ENCODE results near the gene STOML2.

The STOML2 gene

DNA sequence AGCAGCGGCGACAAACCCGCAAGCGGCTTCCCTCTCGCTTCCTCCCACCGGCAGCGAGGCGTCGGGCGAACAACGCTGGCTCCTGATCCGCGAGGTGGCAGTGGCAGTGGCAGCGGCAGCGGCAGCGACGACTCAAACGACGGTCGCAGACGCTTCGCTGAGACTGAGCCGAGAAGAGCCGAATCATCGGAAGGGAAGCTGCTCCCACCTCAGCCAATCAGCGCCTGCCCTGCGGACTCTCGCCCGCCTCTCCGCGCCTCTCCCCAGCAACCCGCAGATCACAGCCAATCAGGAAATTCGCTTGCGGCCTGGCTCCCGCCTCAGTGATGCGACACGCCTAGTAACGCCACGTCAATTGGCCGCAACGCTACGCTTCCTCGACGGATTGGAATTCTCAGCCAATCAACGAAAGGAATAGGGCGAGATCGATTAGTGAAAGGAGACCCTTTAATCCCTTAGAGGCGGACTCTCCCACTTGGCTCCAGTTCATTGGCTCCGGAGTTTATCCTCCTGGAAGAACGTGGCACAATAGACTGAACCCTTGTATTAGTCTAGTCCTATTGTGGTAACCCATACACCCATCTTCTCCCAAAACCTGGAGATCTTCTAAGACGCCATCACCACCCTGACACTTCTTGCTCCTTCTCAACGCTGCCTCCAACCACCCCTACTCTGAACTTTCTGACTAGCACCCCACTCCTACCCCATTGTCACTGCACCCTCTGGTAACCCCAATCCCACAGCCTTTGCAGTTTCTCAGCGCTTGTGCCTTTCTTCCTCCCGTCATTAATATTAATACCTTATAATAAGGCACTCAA, 30.3 kb downstream of the STOML2 start, which contains the start of gene VCP:
VCP (minus strand) TSS at position 165 of the 818 bp plus-strand sequence. CDS start 272 bp downstream, outside the sequence.
- FAIRE-seq (peak; percentile 92), DNase-seq (ENCODE audit: low spot score) (peak; percentile 95)

DNA sequence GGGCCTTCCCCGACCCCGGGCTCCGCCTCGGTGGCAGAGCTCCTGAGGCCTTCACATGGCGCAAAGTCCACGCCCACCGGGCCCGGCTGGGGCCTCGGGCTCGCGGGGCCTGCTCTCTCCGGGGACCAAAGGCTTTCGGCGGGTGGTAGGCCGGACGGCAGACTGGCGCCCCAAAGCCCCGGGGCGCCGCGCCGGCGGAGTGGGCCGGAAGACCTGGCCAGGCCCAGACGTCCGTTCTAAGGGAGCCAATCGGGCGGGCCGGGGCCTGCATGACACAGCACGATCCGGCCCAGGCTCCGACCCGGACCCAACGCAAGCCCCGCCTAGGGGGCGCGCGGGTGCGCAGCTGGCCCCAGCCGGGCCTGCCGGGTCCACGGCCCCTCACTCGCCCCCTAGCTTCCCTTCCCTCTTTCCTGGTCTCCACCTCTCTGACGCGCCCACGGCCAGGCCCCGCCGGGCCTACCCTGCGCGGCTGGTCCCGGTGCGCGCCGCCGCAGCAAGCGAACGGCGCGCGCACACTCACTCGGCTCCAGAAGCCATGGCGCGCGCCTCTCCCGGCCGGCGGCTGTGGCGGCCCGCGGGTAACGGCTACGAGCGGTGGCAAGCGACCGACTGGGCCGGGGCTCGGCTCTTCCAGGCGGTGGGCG, 31.0 kb downstream of the STOML2 start:
- no peak for FAIRE-seq
- peak; percentile 62 for DNase-seq (ENCODE audit: low spot score)

DNA sequence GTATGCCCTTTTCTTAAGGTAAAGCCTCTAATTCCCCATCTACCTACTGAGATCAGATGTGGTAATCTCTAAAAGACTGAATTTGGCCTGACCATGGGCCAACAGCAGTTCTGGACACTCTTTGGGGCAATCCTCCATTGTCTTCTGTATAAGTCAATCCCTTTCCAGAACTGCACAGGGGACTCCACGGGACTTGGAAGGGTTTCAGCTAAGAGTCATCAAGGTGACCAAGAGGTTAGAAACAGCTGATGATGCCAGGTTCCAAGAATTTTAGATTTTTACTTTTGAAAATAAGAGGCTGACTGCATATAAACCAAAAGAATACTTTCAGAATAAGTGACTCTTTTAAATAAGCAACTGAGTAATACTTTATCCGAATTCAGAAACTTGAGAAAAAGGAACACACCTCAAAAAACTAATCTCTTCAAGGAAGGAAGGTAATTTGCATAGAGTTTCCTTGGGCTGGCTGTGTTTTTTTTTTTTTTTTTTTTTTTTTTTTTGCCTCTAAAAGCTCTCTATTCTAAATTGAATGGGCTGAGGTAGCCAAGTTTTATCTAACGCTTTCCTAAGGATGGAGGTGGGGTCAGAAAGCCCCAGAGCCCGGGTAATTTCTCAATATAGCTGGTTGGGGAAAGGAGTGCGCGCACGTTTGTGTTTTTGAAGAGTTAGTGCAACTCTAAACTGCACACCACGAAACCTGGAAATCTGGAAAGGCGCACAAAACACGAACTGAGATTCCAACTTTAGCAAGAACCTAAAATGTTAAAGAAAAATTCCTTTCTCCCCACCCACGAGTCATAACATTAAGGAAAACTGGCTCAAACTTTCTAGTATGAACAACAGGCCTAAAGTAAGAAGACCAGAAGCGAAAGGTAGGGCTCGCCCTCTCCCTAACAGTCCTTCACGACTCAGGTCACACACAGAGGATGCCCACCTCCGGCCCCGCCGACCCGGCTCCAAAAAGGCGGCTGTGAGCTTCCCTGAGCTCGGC, 31.8 kb downstream of the STOML2 start:
- FAIRE-seq (no peak), DNase-seq (ENCODE audit: low spot score) (peak; percentile 5)

DNA sequence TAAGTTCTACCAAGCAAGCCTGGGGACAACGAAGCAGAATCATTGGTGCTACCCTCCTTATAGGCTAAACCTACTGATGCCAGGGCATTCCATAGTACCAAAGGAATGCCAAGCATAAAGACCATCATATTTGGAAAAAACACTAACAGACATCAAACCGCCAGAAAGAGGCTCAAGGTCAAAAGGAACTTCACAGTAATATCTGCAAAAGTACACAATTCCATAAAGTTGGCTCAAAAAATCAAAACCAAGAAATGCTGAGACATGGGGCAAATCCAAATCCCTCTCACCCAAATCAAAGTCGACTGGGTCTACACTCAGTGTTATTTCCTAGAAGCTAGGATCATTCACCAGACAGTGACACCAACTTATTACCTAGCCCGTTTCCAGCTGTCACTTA, 33.9 kb downstream of the STOML2 start:
- FAIRE-seq, result no peak
- DNase-seq (ENCODE audit: low spot score), result no peak

DNA sequence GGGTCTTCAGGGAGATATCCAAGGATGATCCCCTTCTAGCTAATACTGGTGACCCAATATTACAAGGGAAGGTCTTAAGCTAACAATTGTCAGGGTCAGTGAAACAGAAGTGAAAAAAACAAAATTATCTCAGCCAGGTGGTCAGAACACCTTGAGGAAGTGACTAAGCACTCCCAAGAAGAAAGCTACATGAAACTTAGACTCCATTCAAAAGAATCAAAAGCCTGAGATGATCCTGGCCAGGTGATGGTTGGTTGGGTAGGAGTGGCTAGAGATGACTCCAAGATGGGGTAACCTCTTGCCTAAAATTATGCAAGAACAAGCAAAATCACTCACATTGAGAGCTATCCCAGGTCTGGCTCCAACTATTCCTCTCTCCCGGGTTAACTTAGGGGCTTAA, 35.9 kb downstream of the STOML2 start:
- FAIRE-seq, result no peak

DNA sequence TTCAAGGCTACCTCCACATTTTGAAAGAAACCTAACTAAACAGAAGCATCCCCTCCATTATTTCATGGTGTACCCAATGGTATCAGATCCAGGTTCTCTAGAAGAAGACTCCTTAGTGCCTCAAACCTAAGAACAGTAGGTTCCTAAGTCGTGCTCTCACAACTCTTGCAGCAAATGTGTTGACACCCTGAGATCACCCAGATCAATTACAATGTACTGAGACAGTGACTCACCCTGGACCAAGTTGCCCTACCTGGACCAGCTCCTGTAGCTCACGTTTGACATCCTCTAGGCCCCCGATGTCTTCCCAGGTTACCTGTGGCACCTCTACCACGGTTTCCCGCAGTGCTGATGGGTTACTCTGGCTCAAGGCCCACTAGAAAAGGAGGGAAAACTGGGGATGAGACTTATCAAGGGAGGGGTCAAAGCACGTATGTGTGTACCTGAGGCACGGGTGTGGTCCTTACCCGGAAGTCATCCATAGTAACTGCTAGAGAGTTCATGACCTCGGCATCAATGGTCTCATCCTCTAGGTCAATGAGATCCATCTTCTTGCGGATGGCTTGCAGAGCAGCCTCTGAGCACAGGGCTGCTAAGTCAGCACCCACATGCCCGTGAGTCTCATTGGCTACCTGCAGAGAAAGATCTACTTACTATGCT, 42.3 kb downstream of the STOML2 start:
- no peak for DNase-seq (ENCODE audit: low spot score)
- no peak for FAIRE-seq

More for the DNA sequence above, 35.9 kb downstream of the STOML2 start:
- no peak for DNase-seq (ENCODE audit: low spot score)

DNA sequence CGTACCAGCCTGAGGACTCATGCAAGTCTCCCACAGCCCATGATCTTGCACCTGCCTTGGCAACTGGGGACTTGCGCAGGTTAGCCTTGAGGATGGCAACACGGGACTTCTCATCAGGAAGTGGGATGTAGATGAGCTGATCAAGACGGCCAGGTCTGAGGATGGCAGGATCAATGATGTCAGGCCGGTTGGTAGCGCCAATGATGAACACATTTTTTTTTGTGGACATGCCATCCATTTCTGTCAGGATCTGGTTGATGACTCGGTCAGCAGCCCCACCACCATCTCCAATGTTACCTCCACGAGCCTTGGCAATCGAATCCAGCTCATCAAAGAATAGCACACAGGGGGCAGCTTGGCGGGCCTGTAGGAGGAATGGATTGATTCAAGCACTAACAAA, 43.5 kb downstream of the STOML2 start:
- FAIRE-seq (no peak), DNase-seq (ENCODE audit: low spot score) (no peak)

DNA sequence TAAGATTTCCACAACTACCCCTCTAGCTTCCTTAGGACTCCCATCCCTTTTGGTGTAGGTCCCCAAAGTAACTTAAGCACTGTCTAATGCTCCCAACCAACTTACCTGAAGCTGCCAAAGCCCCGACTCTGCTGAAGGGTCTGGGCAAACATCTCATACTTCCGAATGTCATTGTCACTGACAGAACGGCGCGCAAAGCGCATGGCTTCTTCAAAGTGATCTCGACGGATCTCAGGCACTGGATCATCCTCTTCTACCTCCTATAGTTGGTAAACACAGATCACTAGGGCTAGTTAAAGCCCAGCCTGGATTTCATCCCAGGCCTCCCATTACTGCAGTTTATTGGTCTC, 45.7 kb downstream of the STOML2 start:
- no peak for FAIRE-seq

DNA sequence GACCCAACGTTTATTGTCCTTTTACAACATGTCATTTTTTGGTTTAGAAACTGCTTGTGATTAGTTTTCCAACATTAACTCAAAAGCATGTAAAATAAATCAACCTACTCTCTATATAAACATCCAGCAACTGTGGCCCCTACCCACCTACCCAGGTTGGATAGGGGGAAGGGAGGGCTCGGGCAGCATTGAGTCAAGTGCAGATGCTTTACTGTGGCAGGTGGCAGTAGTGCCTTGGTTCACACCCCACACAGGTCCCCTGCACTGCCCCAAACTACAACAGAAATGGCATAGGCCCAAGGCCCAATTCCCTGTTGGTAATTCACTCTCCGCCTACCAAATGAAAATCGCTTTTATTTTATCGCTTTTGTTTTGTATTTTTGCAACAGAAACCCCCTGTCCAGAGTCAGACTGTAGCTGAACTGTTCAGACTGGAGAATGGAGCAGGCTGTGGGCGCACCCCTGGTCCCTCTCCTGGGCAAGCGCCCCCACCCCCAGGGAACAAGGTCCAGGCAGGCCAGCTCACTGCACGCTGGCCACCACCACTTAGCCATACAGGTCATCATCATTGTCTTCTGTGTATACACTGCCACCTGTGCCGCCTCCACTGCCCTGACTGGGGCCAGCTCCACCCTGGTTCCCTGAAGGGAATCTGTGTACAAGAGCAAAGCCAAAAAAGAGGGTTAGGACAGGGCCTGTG, 46.2 kb downstream of the STOML2 start:
- no peak for DNase-seq (ENCODE audit: low spot score)
- no peak for FAIRE-seq

More for the DNA sequence above, 45.7 kb downstream of the STOML2 start:
- no peak for DNase-seq (ENCODE audit: low spot score)

DNA sequence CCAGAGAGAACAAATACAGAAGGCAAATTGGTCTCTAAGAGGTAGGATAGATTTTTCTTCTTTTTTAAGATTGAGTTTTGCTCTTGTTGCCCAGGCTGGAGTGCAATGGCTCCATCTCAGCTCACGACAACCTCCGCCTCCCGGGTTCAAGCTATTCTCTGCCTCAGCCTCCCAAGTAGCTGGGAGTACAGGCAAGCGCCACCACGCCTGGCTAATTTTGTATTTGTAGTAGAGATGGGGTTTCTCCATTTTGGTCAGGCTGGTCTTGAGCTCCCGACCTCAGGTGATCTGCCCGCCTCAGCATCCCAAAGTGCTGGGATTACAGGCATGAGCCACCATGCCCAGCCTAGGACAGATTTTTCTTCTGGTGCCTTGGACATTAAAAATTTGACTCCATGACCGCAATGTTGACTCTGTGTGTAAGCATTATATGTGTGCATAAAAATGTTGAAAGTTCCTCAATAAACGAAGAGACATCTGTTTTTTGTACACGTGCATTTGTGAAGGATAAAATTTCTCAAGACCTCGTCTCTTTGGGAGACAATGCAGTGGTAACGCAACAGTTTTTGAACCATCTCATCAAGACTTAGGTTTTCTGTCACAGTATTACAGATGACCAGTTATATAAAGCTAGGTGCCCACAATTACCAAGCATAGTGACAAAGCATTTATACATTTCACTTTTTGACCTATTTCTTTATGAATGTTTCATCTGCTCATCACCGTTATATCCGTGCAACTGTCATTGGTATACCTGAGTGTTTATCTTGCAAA, 47.9 kb downstream of the STOML2 start:
- FAIRE-seq (no peak), DNase-seq (ENCODE audit: low spot score) (no peak)

DNA sequence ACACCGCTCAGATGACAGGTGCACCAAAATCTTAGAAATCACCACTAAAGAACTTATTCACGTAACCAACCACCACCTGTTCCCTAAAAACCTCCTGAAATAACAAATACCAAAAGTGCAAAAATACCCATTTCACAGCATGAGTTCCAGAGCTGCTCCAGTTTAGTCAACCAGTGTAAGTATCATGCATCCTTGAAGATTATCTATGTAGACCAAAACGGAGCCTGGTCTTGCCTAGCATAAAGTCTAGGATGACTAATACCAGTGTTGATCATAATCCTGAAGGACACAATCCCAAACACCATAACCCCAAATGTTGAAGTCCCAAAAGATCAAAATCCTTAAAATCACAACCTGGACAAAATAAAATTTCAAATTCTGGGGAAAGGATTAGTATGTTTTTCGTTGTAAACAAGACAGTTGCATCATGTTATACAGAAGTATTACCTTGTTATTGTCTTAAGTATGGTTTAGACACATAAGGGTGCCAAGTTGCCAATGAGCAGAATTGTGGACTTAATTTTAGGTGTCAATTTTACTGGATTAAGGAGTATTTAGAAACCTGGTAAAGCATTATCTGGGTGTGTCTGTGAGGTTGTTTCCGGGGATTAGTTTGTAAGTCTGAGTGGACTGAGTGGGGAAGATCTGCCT, 48.6 kb downstream of the STOML2 start:
- FAIRE-seq, result no peak
- DNase-seq (ENCODE audit: low spot score), result no peak

DNA sequence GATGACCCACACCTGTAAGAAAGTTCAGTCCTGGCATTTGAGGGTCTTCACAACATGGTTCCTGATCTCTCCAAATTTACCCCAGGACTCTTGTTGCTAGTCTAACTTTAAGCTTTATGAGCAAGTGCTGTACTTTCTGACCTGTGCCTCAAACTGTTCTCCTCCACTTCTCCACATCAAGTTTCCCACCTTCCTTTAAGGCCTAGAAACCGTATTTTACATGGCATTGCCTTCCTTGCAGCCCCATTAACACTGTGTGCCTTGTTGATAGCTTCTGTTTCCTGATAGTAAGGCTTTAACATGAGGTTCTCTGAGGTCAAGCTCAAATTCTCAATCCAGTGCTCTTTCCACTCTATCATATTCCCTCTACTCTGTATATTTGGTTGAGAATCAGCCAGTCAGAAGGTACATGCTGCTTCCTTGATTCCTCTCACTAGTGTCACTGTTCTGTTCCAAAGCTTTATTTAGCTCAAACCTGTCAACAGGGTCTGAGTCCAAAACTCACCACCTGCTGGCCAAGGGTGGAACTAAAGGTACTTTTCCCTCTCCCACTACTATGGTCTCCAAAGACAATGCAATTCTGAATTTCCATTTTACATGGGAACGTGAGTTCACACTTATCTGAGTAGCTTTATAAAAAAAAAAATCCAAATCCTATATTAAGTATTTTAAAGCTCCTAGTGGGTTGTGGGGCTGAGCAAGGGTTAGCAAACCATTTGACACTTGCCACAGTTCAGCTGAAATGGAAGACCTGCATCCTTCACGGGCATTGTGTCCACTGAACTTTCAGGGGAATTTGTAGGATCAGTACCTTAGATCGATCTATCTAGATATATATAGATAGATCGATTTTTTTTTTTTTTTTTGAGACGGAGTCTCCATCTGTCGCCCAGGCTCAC, 51.6 kb downstream of the STOML2 start:
- DNase-seq (ENCODE audit: low spot score), result no peak
- no peak for FAIRE-seq

All from RCC 7860 (cell line).